ENCODE measurements around the gene IQGAP2.

DNA sequence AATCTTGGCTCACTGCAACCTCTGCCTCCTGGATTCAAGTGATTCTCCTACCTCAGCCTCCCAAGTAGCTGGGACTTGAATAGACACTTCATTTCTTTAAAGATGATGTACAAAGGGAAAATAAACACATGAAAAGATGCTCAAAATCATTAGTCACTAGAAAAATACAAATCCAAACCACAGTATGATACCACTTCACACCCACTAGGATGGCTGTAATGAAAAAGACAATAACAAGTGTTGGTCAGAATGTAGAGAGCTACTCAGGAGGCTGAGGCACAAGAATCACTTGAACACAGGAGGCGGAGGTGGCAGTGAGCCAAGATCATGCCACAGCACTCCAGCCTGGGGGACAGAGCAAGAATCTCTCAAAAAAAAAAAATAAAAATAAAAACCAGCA is 207.1 kb downstream of the IQGAP2 start:
- TF ChIP-seq, protein P1, sequence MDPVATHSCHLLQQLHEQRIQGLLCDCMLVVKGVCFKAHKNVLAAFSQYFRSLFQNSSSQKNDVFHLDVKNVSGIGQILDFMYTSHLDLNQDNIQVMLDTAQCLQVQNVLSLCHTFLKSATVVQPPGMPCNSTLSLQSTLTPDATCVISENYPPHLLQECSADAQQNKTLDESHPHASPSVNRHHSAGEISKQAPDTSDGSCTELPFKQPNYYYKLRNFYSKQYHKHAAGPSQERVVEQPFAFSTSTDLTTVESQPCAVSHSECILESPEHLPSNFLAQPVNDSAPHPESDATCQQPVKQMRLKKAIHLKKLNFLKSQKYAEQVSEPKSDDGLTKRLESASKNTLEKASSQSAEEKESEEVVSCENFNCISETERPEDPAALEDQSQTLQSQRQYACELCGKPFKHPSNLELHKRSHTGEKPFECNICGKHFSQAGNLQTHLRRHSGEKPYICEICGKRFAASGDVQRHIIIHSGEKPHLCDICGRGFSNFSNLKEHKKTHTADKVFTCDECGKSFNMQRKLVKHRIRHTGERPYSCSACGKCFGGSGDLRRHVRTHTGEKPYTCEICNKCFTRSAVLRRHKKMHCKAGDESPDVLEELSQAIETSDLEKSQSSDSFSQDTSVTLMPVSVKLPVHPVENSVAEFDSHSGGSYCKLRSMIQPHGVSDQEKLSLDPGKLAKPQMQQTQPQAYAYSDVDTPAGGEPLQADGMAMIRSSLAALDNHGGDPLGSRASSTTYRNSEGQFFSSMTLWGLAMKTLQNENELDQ (CRISPR knock-in tag; IDR thresholded peaks at IDR 0.05; ENCODE audit: borderline replicate concordance), result no peak
- no peak for TF ChIP-seq ZNF668 (CRISPR knock-in tag; IDR thresholded peaks at IDR 0.05)
- no peak for TF ChIP-seq BCL6 (CRISPR knock-in tag; IDR thresholded peaks at IDR 0.05)
- no peak for TF ChIP-seq ZFP1 (CRISPR knock-in tag; IDR thresholded peaks at IDR 0.05)
- no peak for TF ChIP-seq HDAC8 (tag; IDR thresholded peaks at IDR 0.05)
